Choroid plexus epithelial cell (primary cell): Measurements from ENCODE around the gene SLC2A1.

Source experiments
- DNase-seq: peaks from one replicate; pipeline ENCODE4 v3.0.0-alpha.2; 2010; ENCODE audit warnings: low read depth
- H3K4me3 ChIP-seq: 2 replicates; pipeline ENCODE4 v1.5.1; 2011; ENCODE audit warnings: low read depth, mild to moderate bottlenecking, control low read depth, low read length, moderate library complexity
- TF ChIP-seq, protein P1 (sequence below): conservative IDR thresholded peaks from 2 replicates; pipeline ENCODE4 v1.5.1; 2011; ENCODE audit warnings: low read depth, mild to moderate bottlenecking, control low read depth, inconsistent platforms, low read length, moderate library complexity

The SLC2A1 gene

GRCh38 chr1:42973799-42974198, 15.1 kb upstream of the SLC2A1 start:
- no peak overlapping the region for H3K4me3 ChIP-seq
- TF ChIP-seq, protein P1, sequence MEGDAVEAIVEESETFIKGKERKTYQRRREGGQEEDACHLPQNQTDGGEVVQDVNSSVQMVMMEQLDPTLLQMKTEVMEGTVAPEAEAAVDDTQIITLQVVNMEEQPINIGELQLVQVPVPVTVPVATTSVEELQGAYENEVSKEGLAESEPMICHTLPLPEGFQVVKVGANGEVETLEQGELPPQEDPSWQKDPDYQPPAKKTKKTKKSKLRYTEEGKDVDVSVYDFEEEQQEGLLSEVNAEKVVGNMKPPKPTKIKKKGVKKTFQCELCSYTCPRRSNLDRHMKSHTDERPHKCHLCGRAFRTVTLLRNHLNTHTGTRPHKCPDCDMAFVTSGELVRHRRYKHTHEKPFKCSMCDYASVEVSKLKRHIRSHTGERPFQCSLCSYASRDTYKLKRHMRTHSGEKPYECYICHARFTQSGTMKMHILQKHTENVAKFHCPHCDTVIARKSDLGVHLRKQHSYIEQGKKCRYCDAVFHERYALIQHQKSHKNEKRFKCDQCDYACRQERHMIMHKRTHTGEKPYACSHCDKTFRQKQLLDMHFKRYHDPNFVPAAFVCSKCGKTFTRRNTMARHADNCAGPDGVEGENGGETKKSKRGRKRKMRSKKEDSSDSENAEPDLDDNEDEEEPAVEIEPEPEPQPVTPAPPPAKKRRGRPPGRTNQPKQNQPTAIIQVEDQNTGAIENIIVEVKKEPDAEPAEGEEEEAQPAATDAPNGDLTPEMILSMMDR: no peak
- DNase-seq: no peak

GRCh38 chr1:42973286-42973685, 14.6 kb upstream of the SLC2A1 start:
- no peak overlapping the region for H3K4me3 ChIP-seq
- TF ChIP-seq, protein P1: no peak
- no peak for DNase-seq

GRCh38 chr1:42971841-42972291, 13.2 kb upstream of the SLC2A1 start:
- DNase-seq: no peak
- H3K4me3 ChIP-seq: no peak overlapping the region
- TF ChIP-seq, protein P1: no peak

DNA sequence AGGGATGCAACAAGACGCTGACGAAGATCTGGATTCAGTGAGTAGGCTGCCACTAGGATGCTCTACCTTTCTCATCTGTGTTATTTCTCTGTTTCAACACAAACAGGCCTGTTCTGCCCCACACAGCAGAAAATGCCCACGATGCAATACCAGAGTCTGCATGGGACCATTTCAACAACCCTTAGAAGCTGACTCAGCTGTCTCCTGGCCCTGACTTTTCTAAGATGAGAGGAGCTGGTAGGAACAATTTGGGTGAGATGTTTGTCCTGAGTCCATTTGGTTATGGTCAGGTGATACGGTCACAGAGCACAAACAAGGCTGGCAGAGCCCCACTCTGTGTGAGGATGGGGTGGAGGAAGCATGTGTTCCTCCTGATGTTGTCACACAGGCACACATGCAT, 11.5 kb upstream of the SLC2A1 start:
- H3K4me3 ChIP-seq: no peak overlapping the region
- DNase-seq: no peak
- TF ChIP-seq, protein P1: no peak

DNA sequence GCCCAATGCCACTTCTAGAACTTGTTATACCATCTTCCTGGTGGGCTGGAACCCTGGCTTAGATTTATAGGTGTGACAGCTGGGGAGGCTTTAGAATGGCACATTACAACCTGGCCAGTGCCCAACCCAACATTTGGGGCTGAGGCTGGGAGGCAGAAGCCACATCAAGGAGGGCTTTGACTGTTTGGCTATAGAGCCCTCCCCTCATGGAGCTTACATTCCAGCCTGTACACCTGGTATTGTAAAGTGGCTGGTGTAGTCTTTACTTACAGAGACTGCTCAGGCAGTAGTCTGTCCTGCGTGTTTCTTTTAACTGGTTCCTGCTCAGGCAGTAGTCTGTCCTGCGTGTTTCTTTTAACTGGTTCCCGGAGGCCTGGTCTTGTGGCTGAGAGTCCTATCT, 10.0 kb upstream of the SLC2A1 start:
- TF ChIP-seq, protein P1: no peak

DNA sequence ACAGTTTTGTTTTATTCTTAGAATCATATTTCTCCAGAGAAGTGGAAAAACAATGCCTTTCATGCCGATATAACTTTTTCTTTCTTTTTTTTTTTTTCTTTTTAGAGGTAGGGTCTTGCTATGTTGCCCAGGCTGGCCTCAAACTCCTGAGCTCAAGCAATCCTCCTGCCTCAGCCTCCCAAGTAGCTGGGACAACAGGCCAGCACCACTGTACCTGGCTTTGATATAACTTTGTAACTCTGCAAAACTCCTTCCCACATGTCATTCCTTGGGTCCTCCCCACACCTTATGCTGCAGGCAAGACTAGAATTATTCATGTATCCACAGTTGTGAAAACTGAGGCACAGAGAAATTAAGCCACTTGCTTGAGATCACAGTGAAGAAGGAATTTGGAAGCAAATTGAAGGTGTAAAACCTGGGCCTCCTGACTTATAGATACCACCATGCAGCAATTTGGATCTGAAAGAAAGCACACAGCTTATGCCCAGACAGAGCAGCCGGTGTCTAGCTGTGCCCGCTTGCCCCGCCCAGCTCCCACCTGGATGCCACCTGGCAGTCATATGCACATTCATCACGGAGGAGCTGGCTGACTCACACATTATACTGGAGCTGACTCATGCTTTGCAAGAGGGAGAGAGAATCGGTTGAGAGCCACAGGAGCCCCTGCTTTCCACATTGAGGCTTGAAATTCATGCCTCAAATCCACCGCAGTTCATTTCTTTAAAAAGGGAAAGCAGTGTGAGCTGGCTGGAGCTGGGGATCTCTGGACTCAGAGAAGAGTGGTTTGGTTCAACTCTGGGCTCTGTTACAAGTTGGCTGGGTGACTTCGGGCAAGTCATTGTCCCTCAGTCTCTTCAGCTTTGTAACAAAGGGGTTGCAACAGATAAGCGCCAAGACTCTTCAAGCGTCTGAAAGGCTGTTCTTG, 8.3 kb upstream of the SLC2A1 start:
- H3K4me3 ChIP-seq: no peak overlapping the region
- peak; percentile 95 for DNase-seq
- TF ChIP-seq, protein P1: no peak

More for the DNA sequence above, 10.0 kb upstream of the SLC2A1 start:
- no peak for DNase-seq
- H3K4me3 ChIP-seq: no peak overlapping the region

DNA sequence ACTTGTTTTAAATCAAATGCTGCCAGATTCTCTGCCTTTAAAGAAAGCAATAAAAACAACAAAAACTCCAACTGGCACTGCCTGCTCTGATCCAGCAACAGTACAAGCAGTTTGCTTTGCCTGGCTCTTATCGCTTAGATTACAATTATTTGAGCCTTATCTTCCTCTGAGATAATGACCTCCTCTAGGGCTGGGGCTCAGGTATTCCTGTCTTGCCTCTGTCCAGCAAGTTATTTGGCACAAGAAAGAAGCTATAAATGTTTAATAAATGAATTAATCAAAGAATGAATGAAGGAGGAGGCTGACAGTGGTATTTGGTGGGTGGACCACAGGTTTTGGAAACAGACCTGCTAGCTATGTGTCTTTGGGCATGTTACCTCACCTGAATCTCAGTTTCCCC, 6.7 kb upstream of the SLC2A1 start:
- no peak overlapping the region for H3K4me3 ChIP-seq
- TF ChIP-seq, protein P1: no peak
- DNase-seq: no peak
